KMS-11 (cell line): Measurements from ENCODE around the gene CCR6.

ENCODE experiments used
- H2AFZ ChIP-seq: fragments of 200-600 bp; sonication (generic); 2 replicates; pipeline ENCODE4 v1.6.1; 2016; ENCODE audit warnings: antibody characterized with exemption, mixed run types, low read depth
- H3K27ac ChIP-seq: fragments of 200-600 bp; sonication (generic); 2 replicates; pipeline ENCODE4 v1.6.1; 2016; ENCODE audit warnings: mild to moderate bottlenecking, mixed run types
- H3K27me3 ChIP-seq: fragments of 200-600 bp; sonication (generic); 2 replicates; pipeline ENCODE4 v1.6.1; 2017; ENCODE audit warnings: mild to moderate bottlenecking, low read depth, mixed run types, moderate library complexity; ENCODE audit not compliant: insufficient read depth
- H3K36me3 ChIP-seq: fragments of 200-600 bp; sonication (generic); 2 replicates; pipeline ENCODE4 v1.6.1; 2017; ENCODE audit warnings: mild to moderate bottlenecking, mixed run types; ENCODE audit not compliant: insufficient read depth
- H3K4me1 ChIP-seq: fragments of 200-600 bp; sonication (generic); 2 replicates; pipeline ENCODE4 v1.6.1; 2016; ENCODE audit warnings: mild to moderate bottlenecking, low read depth, mixed run types; ENCODE audit not compliant: poor library complexity, severe bottlenecking
- H3K4me2 ChIP-seq: fragments of 200-600 bp; sonication (generic); 2 replicates; pipeline ENCODE4 v1.7.0; 2016; ENCODE audit warnings: mild to moderate bottlenecking, mixed run types
- H3K4me3 ChIP-seq: fragments of 200-600 bp; sonication (generic); IDR thresholded peaks from 2 replicates; pipeline ENCODE4 v1.6.1; 2017; ENCODE audit warnings: low read depth, low read length, mixed read lengths; ENCODE audit not compliant: insufficient read depth
- H3K79me2 ChIP-seq: fragments of 200-600 bp; sonication (generic); 2 replicates; pipeline ENCODE4 v1.6.1; 2016; ENCODE audit warnings: low read depth, mixed run types; ENCODE audit not compliant: insufficient read depth
- H3K9ac ChIP-seq: fragments of 200-600 bp; sonication (generic); 2 replicates; pipeline ENCODE4 v1.6.1; 2016; ENCODE audit warnings: mild to moderate bottlenecking, mixed run types
- H4K20me1 ChIP-seq: fragments of 200-600 bp; sonication (generic); 2 replicates; pipeline ENCODE4 v1.6.1; 2016; ENCODE audit warnings: mild to moderate bottlenecking, mixed run types; ENCODE audit not compliant: insufficient read depth
- TF ChIP-seq, protein P1 (sequence below): fragments of 200-600 bp; sonication (generic); conservative IDR thresholded peaks from 2 replicates; pipeline ENCODE4 v1.6.1; 2017; ENCODE audit warnings: low read depth, mild to moderate bottlenecking, antibody characterized with exemption, low read length, moderate library complexity, mixed read lengths

Gene CCR6

DNA sequence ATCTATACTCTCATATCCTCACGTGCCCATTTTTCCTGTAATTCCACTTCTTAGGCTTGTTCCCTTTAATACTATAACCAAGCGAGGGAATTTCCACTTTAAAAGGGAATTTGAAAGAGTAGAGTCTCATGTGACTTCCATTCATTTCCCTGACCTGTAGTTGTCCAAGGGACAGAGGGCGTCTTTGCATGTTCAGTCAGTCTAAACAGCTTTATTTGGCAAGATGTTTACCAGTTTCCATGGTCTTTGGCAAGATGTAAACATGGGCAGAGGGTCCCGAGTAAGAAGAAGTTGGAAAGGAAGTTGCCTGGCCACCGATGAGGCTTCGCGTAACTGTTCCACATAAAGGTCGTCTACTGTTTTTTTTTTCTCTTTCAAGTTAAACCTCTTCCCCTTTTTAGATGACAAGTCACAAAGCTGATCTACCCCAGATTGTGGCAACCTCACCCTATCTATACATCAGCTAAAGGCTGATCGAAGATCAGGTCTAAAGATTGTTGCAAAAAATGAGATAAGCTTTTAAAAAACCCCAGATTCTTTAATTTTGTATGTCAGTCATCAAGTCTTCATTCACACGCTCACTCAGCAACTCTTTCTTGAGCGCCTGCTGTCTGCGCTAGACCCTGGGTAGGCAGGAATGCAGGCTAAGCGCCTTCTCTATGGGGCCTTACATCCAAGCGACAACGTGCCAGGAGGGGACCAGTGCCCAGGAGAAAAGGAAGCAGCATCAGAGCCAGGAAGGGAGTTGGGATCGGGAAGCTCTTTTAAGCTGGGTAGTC is 31.7 kb upstream of the CCR6 start:
- no peak overlapping the region for H3K9ac ChIP-seq
- peaks cover 28% of the 10 kb centered on the region for H3K4me1 ChIP-seq
- no peaks in the 10 kb centered on the region for H3K79me2 ChIP-seq
- no peak overlapping the region for H3K27ac ChIP-seq
- H3K4me3 ChIP-seq, result no peak overlapping the region
- no peak overlapping the region for H3K4me2 ChIP-seq
- no peaks in the 10 kb centered on the region for H4K20me1 ChIP-seq
- no peak overlapping the region for H2AFZ ChIP-seq
- no peaks in the 10 kb centered on the region for H3K36me3 ChIP-seq
- no peaks in the 10 kb centered on the region for H3K27me3 ChIP-seq
- TF ChIP-seq, protein P1, sequence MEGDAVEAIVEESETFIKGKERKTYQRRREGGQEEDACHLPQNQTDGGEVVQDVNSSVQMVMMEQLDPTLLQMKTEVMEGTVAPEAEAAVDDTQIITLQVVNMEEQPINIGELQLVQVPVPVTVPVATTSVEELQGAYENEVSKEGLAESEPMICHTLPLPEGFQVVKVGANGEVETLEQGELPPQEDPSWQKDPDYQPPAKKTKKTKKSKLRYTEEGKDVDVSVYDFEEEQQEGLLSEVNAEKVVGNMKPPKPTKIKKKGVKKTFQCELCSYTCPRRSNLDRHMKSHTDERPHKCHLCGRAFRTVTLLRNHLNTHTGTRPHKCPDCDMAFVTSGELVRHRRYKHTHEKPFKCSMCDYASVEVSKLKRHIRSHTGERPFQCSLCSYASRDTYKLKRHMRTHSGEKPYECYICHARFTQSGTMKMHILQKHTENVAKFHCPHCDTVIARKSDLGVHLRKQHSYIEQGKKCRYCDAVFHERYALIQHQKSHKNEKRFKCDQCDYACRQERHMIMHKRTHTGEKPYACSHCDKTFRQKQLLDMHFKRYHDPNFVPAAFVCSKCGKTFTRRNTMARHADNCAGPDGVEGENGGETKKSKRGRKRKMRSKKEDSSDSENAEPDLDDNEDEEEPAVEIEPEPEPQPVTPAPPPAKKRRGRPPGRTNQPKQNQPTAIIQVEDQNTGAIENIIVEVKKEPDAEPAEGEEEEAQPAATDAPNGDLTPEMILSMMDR, result no peak

DNA sequence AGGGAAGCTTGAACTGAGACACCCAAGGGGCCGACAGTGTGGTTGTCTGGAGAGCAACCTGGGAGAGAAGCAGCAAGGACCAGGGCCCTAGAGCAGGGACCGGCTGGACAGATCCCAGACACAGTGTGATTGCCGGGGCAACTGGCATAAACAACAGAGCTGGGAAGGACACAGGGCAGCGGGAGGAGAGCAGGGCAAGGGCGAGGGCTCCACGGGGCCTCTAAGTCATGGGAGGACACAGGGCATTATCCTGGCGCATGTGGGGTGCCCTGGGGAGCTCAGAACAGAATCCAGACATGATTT is 31.1 kb upstream of the CCR6 start:
- Histone ChIP-seq H4K20me1 (no peaks in the 10 kb centered on the region), H3K79me2 (no peaks in the 10 kb centered on the region), H3K36me3 (no peaks in the 10 kb centered on the region), H3K4me1 (peaks cover 28% of the 10 kb centered on the region), H3K4me3 (no peak overlapping the region), H2AFZ (no peak overlapping the region), H3K4me2 (no peak overlapping the region), H3K27ac (no peak overlapping the region), H3K9ac (no peak overlapping the region), H3K27me3 (no peaks in the 10 kb centered on the region)
- TF ChIP-seq, protein P1, result no peak

DNA sequence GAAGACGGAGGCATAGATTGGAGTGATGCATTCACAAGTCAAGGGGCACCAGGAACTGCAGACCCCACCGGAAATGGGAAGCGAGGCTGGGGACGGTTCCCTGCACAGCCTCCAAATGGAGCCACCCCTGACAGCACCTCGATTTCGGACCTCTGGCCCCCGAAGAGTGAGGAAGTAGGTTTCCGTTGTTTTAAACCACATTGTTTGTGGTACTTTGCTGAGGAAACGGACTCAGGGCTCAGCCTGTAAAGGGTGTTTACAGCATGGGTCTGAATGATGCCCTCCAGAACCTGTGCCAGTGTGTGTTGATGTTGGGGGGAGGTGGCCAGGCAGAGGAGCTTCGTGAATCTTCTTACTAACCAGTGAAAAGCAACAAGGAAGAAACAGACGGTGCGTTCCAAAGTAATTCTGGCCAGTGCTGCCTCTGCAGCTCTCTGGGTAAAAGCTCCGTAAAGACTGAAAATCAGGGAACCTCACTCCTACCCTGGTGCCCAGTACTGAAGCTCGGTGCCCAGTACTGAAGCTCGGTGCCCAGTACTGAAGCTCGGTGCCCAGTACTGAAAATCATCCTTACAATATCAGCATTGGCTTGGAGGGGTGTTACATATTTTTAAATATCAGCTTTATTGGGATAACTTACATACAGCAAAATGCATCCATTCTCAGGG is 30.1 kb upstream of the CCR6 start:
- no peaks in the 10 kb centered on the region for H3K36me3 ChIP-seq
- no peak overlapping the region for H3K27ac ChIP-seq
- H3K4me2 ChIP-seq, result no peak overlapping the region
- TF ChIP-seq, protein P1, result no peak
- no peaks in the 10 kb centered on the region for H3K27me3 ChIP-seq
- H3K9ac ChIP-seq, result no peak overlapping the region
- H3K4me1 ChIP-seq, result peaks cover 28% of the 10 kb centered on the region
- no peaks in the 10 kb centered on the region for H4K20me1 ChIP-seq
- H3K4me3 ChIP-seq, result no peak overlapping the region
- no peaks in the 10 kb centered on the region for H3K79me2 ChIP-seq
- H2AFZ ChIP-seq, result no peak overlapping the region

DNA sequence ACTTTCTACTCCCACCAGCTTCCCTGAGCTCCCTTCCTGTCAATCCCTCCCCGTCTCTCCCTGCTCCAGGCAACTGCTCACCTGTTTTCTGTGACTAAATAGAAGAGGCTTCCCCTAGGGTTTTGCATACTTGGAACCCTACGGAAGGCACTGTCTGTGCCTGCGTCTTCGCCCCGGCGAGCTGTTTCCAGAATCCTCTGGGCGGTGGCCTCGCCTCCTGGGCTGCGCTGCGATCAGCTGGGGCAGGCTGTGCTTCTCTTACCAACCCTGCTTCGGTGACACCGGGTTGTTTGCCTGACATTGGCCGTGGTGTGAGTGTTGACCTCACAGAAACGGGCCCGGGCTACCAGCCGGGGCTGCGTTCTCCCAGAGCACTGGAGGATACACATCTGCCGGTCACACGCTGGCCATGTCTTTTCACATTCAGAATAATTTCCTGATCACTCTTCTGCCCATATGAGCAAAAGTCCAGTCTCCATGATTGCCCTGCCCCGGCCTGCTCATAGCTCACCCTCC is 29.4 kb upstream of the CCR6 start:
- no peaks in the 10 kb centered on the region for H3K36me3 ChIP-seq
- TF ChIP-seq, protein P1, result no peak
- peak overlapping the region; percentile 38; the same call in 1 of the 2 replicates for H3K9ac ChIP-seq
- no peak overlapping the region for H3K4me3 ChIP-seq
- H3K27me3 ChIP-seq, result no peaks in the 10 kb centered on the region
- H4K20me1 ChIP-seq, result no peaks in the 10 kb centered on the region
- H3K4me1 ChIP-seq, result peaks cover 28% of the 10 kb centered on the region
- H3K4me2 ChIP-seq, result peak overlapping the region; percentile 95
- peak overlapping the region; percentile 87 for H2AFZ ChIP-seq
- H3K27ac ChIP-seq, result peak overlapping the region; percentile 58; the same call in 1 of the 2 replicates
- no peaks in the 10 kb centered on the region for H3K79me2 ChIP-seq
